GM12801 (cell line): ENCODE results near the gene RAP2B.

Source experiments
- CTCF ChIP-seq: IDR thresholded peaks from one replicate; pipeline ENCODE4 v1.5.1; 2011; ENCODE audit warnings: control low read depth; ENCODE audit not compliant: insufficient read length; ENCODE audit errors: extremely low read depth

The RAP2B gene

GRCh38 chr3:153150991-153151390, 11.0 kb upstream of the RAP2B start:
- TF ChIP-seq CTCF: no peak

GRCh38 chr3:153158189-153158588, 3.8 kb upstream of the RAP2B start:
- no peak for TF ChIP-seq CTCF

- no peak for TF ChIP-seq CTCF
These were observed 2.9 kb upstream of the RAP2B start for GRCh38 chr3:153158961-153159735.

GRCh38 chr3:153159771-153160397, 2.1 kb upstream of the RAP2B start:
- TF ChIP-seq CTCF: no peak

- no peak for TF ChIP-seq CTCF
These were observed 1.4 kb upstream of the RAP2B start for GRCh38 chr3:153160451-153161137.

- TF ChIP-seq CTCF: no peak
These were observed 800 bp upstream of the RAP2B start for GRCh38 chr3:153161138-153161713.
